ENCODE data around the gene ARHGEF17. TPM values are rescaled to one million over a fixed set of nuclear protein-coding genes. Genes with fewer than 3 reads are reported as not detected.

ARHGEF17 gene
- total and polyA plus RNA-seq, 2 of the 13 experiments (the other 11 are each of a cell fraction or from before 2014, with no cell fraction given): 10.7 to 28.8 TPM

GRCh38 chr11:73376803-73377629 is 68.9 kb downstream of the ARHGEF17 start (continued):
- TF ChIP-seq, protein P1, sequence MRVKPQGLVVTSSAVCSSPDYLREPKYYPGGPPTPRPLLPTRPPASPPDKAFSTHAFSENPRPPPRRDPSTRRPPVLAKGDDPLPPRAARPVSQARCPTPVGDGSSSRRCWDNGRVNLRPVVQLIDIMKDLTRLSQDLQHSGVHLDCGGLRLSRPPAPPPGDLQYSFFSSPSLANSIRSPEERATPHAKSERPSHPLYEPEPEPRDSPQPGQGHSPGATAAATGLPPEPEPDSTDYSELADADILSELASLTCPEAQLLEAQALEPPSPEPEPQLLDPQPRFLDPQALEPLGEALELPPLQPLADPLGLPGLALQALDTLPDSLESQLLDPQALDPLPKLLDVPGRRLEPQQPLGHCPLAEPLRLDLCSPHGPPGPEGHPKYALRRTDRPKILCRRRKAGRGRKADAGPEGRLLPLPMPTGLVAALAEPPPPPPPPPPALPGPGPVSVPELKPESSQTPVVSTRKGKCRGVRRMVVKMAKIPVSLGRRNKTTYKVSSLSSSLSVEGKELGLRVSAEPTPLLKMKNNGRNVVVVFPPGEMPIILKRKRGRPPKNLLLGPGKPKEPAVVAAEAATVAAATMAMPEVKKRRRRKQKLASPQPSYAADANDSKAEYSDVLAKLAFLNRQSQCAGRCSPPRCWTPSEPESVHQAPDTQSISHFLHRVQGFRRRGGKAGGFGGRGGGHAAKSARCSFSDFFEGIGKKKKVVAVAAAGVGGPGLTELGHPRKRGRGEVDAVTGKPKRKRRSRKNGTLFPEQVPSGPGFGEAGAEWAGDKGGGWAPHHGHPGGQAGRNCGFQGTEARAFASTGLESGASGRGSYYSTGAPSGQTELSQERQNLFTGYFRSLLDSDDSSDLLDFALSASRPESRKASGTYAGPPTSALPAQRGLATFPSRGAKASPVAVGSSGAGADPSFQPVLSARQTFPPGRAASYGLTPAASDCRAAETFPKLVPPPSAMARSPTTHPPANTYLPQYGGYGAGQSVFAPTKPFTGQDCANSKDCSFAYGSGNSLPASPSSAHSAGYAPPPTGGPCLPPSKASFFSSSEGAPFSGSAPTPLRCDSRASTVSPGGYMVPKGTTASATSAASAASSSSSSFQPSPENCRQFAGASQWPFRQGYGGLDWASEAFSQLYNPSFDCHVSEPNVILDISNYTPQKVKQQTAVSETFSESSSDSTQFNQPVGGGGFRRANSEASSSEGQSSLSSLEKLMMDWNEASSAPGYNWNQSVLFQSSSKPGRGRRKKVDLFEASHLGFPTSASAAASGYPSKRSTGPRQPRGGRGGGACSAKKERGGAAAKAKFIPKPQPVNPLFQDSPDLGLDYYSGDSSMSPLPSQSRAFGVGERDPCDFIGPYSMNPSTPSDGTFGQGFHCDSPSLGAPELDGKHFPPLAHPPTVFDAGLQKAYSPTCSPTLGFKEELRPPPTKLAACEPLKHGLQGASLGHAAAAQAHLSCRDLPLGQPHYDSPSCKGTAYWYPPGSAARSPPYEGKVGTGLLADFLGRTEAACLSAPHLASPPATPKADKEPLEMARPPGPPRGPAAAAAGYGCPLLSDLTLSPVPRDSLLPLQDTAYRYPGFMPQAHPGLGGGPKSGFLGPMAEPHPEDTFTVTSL (CRISPR knock-in tag; IDR thresholded peaks at IDR 0.05; ENCODE audit: borderline replicate concordance): no peak
- TF ChIP-seq, protein P2, sequence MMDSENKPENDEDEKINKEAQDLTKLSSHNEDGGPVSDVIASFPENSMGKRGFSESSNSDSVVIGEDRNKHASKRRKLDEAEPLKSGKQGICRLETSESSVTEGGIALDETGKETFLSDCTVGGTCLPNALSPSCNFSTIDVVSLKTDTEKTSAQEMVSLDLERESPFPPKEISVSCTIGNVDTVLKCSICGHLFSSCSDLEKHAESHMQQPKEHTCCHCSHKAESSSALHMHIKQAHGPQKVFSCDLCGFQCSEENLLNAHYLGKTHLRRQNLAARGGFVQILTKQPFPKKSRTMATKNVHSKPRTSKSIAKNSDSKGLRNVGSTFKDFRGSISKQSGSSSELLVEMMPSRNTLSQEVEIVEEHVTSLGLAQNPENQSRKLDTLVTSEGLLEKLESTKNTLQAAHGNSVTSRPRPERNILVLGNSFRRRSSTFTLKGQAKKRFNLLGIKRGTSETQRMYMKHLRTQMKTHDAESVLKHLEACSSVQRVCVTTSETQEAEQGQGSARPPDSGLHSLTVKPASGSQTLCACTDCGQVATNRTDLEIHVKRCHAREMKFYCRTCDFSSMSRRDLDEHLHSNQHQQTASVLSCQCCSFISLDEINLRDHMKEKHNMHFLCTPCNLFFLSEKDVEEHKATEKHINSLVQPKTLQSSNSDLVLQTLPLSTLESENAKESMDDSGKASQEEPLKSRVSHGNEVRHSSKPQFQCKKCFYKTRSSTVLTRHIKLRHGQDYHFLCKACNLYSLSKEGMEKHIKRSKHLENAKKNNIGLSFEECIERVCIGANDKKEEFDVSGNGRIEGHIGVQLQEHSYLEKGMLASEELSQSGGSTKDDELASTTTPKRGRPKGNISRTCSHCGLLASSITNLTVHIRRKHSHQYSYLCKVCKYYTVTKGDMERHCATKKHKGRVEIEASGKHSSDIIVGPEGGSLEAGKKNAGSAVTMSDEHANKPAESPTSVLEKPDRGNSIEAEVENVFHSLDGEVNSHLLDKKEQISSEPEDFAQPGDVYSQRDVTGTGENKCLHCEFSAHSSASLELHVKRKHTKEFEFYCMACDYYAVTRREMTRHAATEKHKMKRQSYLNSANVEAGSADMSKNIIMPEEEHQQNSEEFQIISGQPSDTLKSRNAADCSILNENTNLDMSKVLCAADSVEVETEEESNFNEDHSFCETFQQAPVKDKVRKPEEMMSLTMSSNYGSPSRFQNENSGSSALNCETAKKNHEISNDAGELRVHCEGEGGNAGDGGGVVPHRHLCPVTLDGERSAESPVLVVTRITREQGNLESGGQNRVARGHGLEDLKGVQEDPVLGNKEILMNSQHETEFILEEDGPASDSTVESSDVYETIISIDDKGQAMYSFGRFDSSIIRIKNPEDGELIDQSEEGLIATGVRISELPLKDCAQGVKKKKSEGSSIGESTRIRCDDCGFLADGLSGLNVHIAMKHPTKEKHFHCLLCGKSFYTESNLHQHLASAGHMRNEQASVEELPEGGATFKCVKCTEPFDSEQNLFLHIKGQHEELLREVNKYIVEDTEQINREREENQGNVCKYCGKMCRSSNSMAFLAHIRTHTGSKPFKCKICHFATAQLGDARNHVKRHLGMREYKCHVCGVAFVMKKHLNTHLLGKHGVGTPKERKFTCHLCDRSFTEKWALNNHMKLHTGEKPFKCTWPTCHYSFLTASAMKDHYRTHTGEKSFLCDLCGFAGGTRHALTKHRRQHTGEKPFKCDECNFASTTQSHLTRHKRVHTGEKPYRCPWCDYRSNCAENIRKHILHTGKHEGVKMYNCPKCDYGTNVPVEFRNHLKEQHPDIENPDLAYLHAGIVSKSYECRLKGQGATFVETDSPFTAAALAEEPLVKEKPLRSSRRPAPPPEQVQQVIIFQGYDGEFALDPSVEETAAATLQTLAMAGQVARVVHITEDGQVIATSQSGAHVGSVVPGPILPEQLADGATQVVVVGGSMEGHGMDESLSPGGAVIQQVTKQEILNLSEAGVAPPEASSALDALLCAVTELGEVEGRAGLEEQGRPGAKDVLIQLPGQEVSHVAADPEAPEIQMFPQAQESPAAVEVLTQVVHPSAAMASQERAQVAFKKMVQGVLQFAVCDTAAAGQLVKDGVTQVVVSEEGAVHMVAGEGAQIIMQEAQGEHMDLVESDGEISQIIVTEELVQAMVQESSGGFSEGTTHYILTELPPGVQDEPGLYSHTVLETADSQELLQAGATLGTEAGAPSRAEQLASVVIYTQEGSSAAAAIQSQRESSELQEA (CRISPR knock-in tag; IDR thresholded peaks at IDR 0.05; ENCODE audit: not compliant biosample characterization): no peak
- TF ChIP-seq CEBPZ (IDR thresholded peaks at IDR 0.05; ENCODE audit: low read length) (no peak), ZNF891 (CRISPR knock-in tag; IDR thresholded peaks at IDR 0.05) (no peak), SMAD3 (CRISPR knock-in tag; IDR thresholded peaks at IDR 0.05) (no peak), IRF1 (CRISPR knock-in tag; IDR thresholded peaks at IDR 0.05; ENCODE audit: low read depth) (no peak), ZNF530 (CRISPR knock-in tag; IDR thresholded peaks at IDR 0.05; ENCODE audit: low read depth) (no peak), NRL (CRISPR knock-in tag; IDR thresholded peaks at IDR 0.05; ENCODE audit: borderline replicate concordance) (no peak), STAT5B (CRISPR knock-in tag; IDR thresholded peaks at IDR 0.05) (no peak)

Measured in HepG2 (cell line).